GM19452 (cell line): ENCODE results near the gene KRT1.
"Not testable (repeated sequence)": the region's sequence is repeated elsewhere in the genome, so short reads cannot be mapped to it uniquely, and the experiment has no call there.

ENCODE experiments used
- ATAC-seq: cut with Tn5 transposase; IDR thresholded peaks from one replicate; pipeline ENCODE4 v1.9.1; 2021; ENCODE audit not compliant: unreplicated experiment

KRT1 gene

GRCh38 chr12:52680363-52680762 lies at the start of gene KRT1:
TSS of gene KRT1 (minus strand) at chr12:52680407. CDS start at chr12:52680348, 59 bp downstream.
- ATAC-seq = no peak

- no peak for ATAC-seq
These were observed 48.9 kb upstream of the KRT1 start for GRCh38 chr12:52729147-52729546.

GRCh38 chr12:52728374-52728773 lies 48.2 kb upstream of the KRT1 start:
- no peak for ATAC-seq

- ATAC-seq = no peak
These were observed 46.8 kb upstream of the KRT1 start for GRCh38 chr12:52727037-52727436.

GRCh38 chr12:52726451-52726850 lies 46.2 kb upstream of the KRT1 start:
- no peak for ATAC-seq

GRCh38 chr12:52724384-52724783 lies 44.2 kb upstream of the KRT1 start:
- ATAC-seq = no peak

GRCh38 chr12:52722680-52723079 lies 42.5 kb upstream of the KRT1 start:
- ATAC-seq = no peak

GRCh38 chr12:52721838-52722470 lies 41.7 kb upstream of the KRT1 start:
- ATAC-seq = no peak

GRCh38 chr12:52720365-52720886 lies 40.2 kb upstream of the KRT1 start:
- no peak for ATAC-seq

- ATAC-seq = no peak
These were observed 35.9 kb upstream of the KRT1 start for GRCh38 chr12:52716061-52716460.

- ATAC-seq = no peak
These were observed 35.2 kb upstream of the KRT1 start for GRCh38 chr12:52715416-52715815.

- no peak for ATAC-seq
These were observed 34.7 kb upstream of the KRT1 start for GRCh38 chr12:52714887-52715281.

GRCh38 chr12:52713960-52714886 lies 34.0 kb upstream of the KRT1 start:
- no peak for ATAC-seq

- ATAC-seq = not testable (repeated sequence)
These were observed 31.9 kb upstream of the KRT1 start for GRCh38 chr12:52712122-52712521.

GRCh38 chr12:52710730-52711129 lies 30.5 kb upstream of the KRT1 start:
- ATAC-seq = no peak

GRCh38 chr12:52708010-52708409 lies 27.8 kb upstream of the KRT1 start:
- no peak for ATAC-seq

- no peak for ATAC-seq
These were observed 24.3 kb upstream of the KRT1 start for GRCh38 chr12:52704464-52704863.

- ATAC-seq = no peak
These were observed 23.7 kb upstream of the KRT1 start for GRCh38 chr12:52703878-52704277.

GRCh38 chr12:52703424-52703823 lies 23.2 kb upstream of the KRT1 start, which contains the start of gene KRT77:
TSS of gene KRT77 (minus strand) at chr12:52703524. CDS start at chr12:52703434, 90 bp downstream.
- ATAC-seq = no peak

- no peak for ATAC-seq
These were observed 22.1 kb upstream of the KRT1 start for GRCh38 chr12:52702338-52702737.

GRCh38 chr12:52701281-52701680 lies 21.1 kb upstream of the KRT1 start:
- no peak for ATAC-seq

GRCh38 chr12:52699960-52700359 lies 19.8 kb upstream of the KRT1 start:
- ATAC-seq = no peak
